Activated naive CD8-positive, alpha-beta T cell (primary cell): Measurements from ENCODE around the gene HLA-DRA.

ENCODE experiments used
- H3K27ac Mint-ChIP-seq: one replicate; pipeline ENCODE4 v1.8.0; 2021; ENCODE audit warnings: mixed read lengths
- H3K27me3 Mint-ChIP-seq: one replicate; pipeline ENCODE4 v1.8.0; 2021; ENCODE audit warnings: mixed read lengths
- H3K36me3 Mint-ChIP-seq: one replicate; pipeline ENCODE4 v1.8.0; 2021; ENCODE audit warnings: mixed read lengths
- H3K4me1 Mint-ChIP-seq: one replicate; pipeline ENCODE4 v1.8.0; 2021; ENCODE audit warnings: low read depth, mixed read lengths
- H3K4me3 Mint-ChIP-seq: one replicate; pipeline ENCODE4 v1.8.0; 2021; ENCODE audit warnings: mild to moderate bottlenecking, mixed read lengths
- H3K9me3 Mint-ChIP-seq: one replicate; pipeline ENCODE4 v1.8.0; 2021; ENCODE audit warnings: low read depth, mixed read lengths

The HLA-DRA gene

GRCh38 chr6:32484614-32484998, 44.9 kb downstream of the HLA-DRA start:
- Mint-ChIP-seq H3K27me3 (peaks cover 3% of the 10 kb centered on the region), H3K4me3 (no peak overlapping the region), H3K9me3 (no peaks in the 10 kb centered on the region), H3K36me3 (no peaks in the 10 kb centered on the region), H3K4me1 (no peaks in the 10 kb centered on the region), H3K27ac (no peak overlapping the region)

- H3K27ac Mint-ChIP-seq = no peak overlapping the region
- peaks cover 2% of the 10 kb centered on the region for H3K27me3 Mint-ChIP-seq
- no peaks in the 10 kb centered on the region for H3K9me3 Mint-ChIP-seq
- no peaks in the 10 kb centered on the region for H3K4me1 Mint-ChIP-seq
- no peaks in the 10 kb centered on the region for H3K36me3 Mint-ChIP-seq
- no peak overlapping the region for H3K4me3 Mint-ChIP-seq
These were observed 48.4 kb downstream of the HLA-DRA start for GRCh38 chr6:32488083-32488482.

GRCh38 chr6:32491700-32492099, 52.0 kb downstream of the HLA-DRA start:
- Mint-ChIP-seq H3K27me3 (peaks cover 2% of the 10 kb centered on the region), H3K9me3 (no peaks in the 10 kb centered on the region), H3K27ac (no peak overlapping the region), H3K4me1 (no peaks in the 10 kb centered on the region), H3K4me3 (no peak overlapping the region), H3K36me3 (no peaks in the 10 kb centered on the region)

- H3K4me1 Mint-ChIP-seq = no peaks in the 10 kb centered on the region
- H3K27ac Mint-ChIP-seq = no peak overlapping the region
- H3K27me3 Mint-ChIP-seq = peaks cover 2% of the 10 kb centered on the region
- H3K4me3 Mint-ChIP-seq = no peak overlapping the region
- no peaks in the 10 kb centered on the region for H3K36me3 Mint-ChIP-seq
- H3K9me3 Mint-ChIP-seq = no peaks in the 10 kb centered on the region
These were observed 52.7 kb downstream of the HLA-DRA start for GRCh38 chr6:32492351-32492750.
